K562 (cell line): ENCODE measurements around the gene TRANK1. TPM values are rescaled to one million over a fixed set of nuclear protein-coding genes. Genes with fewer than 3 reads are reported as not detected.

ENCODE experiments used
- ATF6 ChIP-seq: sonication (generic); formaldehyde crosslinking; IDR thresholded peaks from 2 replicates; pipeline ENCODE4 v1.4.0; 2020; ENCODE audit warnings: mild to moderate bottlenecking, missing genetic modification reagents
- CREB3 ChIP-seq: fragments of 450-650 bp; conservative IDR thresholded peaks from 2 replicates; pipeline ENCODE4 v1.6.1; 2016; ENCODE audit warnings: missing genetic modification characterization, low read depth, mild to moderate bottlenecking, missing compliant biosample characterization, moderate library complexity
- GTF2E2 ChIP-seq: fragments of 200-800 bp; sonication (Bioruptor generic); IDR thresholded peaks from 2 replicates; pipeline ENCODE4 v1.6.1; 2016; ENCODE audit warnings: missing genetic modification characterization, missing compliant biosample characterization
- PPARD ChIP-seq: fragments of 250-450 bp; sonication (Bioruptor Pico); IDR thresholded peaks from 2 replicates; pipeline ENCODE4 v1.8.0; 2022; ENCODE audit warnings: inconsistent platforms, mild to moderate bottlenecking, moderate library complexity
- SIN3B ChIP-seq: fragments of 450-650 bp; IDR thresholded peaks from 2 replicates; pipeline ENCODE4 v1.6.1; 2017; ENCODE audit warnings: low read depth, mild to moderate bottlenecking, moderate library complexity
- ZKSCAN3 ChIP-seq: fragments of 250-450 bp; sonication (Bioruptor Pico); IDR thresholded peaks from 2 replicates; pipeline ENCODE4 v1.4.0; 2020
- ZNF134 ChIP-seq: fragments of 250-450 bp; sonication (Bioruptor Pico); conservative IDR thresholded peaks from 2 replicates; pipeline ENCODE4 v1.4.0; 2020
- polyA plus RNA-seq, 8 experiments: library from polyadenylated mRNA; depleted of rRNA in 4 of 8; stranded (reverse) in 5 of 8; unstranded in 3 of 8; fragments of >200 nt; fragmentation: Nextera tagmentation in 2 of 8; fragmentation: Illumina TruSeq in 1 of 8; extraction: Ambion mirVana in 2 of 8; extraction: Trizol in 1 of 8; gene quantifications; 2 replicates each; pipeline versions ENCODE4 v1.2.1 to v1.2.3, GENCODE V29; 2011 to 2014; ENCODE audit warnings: inconsistent platforms in 1 of 8, missing spikeins in 1 of 8
- total RNA-seq, 7 experiments: library from RNA; depleted of rRNA in 6 of 7; stranded (reverse); fragments of >200 nt in 6 of 7; fragmentation: Illumina TruSeq in 2 of 7; extraction: Trizol in 2 of 7; gene quantifications; 2 replicates each; pipeline versions ENCODE4 v1.2.1 to v1.2.3, GENCODE V29; 2011 to 2021; ENCODE audit warnings: low replicate concordance in 1 of 7
- TF ChIP-seq, protein P1 (sequence below): fragments of 450-650 bp; IDR thresholded peaks from 2 replicates; pipeline ENCODE4 v1.6.1; 2016; ENCODE audit warnings: mild to moderate bottlenecking, moderate library complexity
- TF ChIP-seq, protein P2 (sequence below): sonication (generic); formaldehyde crosslinking; IDR thresholded peaks from 2 replicates; pipeline ENCODE4 v1.9.0; 2022; ENCODE audit warnings: mild to moderate bottlenecking, missing genetic modification reagents

The TRANK1 gene
- total and polyA plus RNA-seq, 9 of the 15 experiments (the other 6 are each of a cell fraction or from before 2014, with no cell fraction given), result 0.41 to 5.3 (median 2.1) TPM

- TF ChIP-seq, protein P1, sequence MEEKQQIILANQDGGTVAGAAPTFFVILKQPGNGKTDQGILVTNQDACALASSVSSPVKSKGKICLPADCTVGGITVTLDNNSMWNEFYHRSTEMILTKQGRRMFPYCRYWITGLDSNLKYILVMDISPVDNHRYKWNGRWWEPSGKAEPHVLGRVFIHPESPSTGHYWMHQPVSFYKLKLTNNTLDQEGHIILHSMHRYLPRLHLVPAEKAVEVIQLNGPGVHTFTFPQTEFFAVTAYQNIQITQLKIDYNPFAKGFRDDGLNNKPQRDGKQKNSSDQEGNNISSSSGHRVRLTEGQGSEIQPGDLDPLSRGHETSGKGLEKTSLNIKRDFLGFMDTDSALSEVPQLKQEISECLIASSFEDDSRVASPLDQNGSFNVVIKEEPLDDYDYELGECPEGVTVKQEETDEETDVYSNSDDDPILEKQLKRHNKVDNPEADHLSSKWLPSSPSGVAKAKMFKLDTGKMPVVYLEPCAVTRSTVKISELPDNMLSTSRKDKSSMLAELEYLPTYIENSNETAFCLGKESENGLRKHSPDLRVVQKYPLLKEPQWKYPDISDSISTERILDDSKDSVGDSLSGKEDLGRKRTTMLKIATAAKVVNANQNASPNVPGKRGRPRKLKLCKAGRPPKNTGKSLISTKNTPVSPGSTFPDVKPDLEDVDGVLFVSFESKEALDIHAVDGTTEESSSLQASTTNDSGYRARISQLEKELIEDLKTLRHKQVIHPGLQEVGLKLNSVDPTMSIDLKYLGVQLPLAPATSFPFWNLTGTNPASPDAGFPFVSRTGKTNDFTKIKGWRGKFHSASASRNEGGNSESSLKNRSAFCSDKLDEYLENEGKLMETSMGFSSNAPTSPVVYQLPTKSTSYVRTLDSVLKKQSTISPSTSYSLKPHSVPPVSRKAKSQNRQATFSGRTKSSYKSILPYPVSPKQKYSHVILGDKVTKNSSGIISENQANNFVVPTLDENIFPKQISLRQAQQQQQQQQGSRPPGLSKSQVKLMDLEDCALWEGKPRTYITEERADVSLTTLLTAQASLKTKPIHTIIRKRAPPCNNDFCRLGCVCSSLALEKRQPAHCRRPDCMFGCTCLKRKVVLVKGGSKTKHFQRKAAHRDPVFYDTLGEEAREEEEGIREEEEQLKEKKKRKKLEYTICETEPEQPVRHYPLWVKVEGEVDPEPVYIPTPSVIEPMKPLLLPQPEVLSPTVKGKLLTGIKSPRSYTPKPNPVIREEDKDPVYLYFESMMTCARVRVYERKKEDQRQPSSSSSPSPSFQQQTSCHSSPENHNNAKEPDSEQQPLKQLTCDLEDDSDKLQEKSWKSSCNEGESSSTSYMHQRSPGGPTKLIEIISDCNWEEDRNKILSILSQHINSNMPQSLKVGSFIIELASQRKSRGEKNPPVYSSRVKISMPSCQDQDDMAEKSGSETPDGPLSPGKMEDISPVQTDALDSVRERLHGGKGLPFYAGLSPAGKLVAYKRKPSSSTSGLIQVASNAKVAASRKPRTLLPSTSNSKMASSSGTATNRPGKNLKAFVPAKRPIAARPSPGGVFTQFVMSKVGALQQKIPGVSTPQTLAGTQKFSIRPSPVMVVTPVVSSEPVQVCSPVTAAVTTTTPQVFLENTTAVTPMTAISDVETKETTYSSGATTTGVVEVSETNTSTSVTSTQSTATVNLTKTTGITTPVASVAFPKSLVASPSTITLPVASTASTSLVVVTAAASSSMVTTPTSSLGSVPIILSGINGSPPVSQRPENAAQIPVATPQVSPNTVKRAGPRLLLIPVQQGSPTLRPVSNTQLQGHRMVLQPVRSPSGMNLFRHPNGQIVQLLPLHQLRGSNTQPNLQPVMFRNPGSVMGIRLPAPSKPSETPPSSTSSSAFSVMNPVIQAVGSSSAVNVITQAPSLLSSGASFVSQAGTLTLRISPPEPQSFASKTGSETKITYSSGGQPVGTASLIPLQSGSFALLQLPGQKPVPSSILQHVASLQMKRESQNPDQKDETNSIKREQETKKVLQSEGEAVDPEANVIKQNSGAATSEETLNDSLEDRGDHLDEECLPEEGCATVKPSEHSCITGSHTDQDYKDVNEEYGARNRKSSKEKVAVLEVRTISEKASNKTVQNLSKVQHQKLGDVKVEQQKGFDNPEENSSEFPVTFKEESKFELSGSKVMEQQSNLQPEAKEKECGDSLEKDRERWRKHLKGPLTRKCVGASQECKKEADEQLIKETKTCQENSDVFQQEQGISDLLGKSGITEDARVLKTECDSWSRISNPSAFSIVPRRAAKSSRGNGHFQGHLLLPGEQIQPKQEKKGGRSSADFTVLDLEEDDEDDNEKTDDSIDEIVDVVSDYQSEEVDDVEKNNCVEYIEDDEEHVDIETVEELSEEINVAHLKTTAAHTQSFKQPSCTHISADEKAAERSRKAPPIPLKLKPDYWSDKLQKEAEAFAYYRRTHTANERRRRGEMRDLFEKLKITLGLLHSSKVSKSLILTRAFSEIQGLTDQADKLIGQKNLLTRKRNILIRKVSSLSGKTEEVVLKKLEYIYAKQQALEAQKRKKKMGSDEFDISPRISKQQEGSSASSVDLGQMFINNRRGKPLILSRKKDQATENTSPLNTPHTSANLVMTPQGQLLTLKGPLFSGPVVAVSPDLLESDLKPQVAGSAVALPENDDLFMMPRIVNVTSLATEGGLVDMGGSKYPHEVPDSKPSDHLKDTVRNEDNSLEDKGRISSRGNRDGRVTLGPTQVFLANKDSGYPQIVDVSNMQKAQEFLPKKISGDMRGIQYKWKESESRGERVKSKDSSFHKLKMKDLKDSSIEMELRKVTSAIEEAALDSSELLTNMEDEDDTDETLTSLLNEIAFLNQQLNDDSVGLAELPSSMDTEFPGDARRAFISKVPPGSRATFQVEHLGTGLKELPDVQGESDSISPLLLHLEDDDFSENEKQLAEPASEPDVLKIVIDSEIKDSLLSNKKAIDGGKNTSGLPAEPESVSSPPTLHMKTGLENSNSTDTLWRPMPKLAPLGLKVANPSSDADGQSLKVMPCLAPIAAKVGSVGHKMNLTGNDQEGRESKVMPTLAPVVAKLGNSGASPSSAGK, result peak; percentile 90
- TF ChIP-seq ZKSCAN3 (CRISPR knock-in tag) (no peak), GTF2E2 (tag) (peak; percentile 30; the same call in 1 of the 2 replicates), SIN3B (peak; percentile 85; the same call in 1 of the 2 replicates), ATF6 (peak; percentile 97), PPARD (no peak), ZNF134 (CRISPR knock-in tag) (0 out of 2 replicates have a peak, but pooled peaks have one; percentile 24), CREB3 (tag) (peak; percentile 71; the same call in 1 of the 2 replicates)
- TF ChIP-seq, protein P2, sequence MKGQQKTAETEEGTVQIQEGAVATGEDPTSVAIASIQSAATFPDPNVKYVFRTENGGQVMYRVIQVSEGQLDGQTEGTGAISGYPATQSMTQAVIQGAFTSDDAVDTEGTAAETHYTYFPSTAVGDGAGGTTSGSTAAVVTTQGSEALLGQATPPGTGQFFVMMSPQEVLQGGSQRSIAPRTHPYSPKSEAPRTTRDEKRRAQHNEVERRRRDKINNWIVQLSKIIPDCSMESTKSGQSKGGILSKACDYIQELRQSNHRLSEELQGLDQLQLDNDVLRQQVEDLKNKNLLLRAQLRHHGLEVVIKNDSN (CRISPR knock-in tag), result peak; percentile 88
Observed at GRCh38 chr3:36993326-36994283, 48.8 kb upstream of the TRANK1 start, which contains the start of gene MLH1 (continued).
